Renal cortical epithelial cell (primary cell): Measurements from ENCODE around the gene CDH23. TPM values are rescaled to one million over a fixed set of nuclear protein-coding genes. Genes with fewer than 3 reads are reported as not detected.
A peak's percentile ranks its signal among the peaks of the same experiment; 100 is the strongest.
"Not testable (repeated sequence)": the region's sequence is repeated elsewhere in the genome, so short reads cannot be mapped to it uniquely, and the experiment has no call there.

ENCODE experiments used
- DNase-seq: peaks from one replicate; pipeline ENCODE4 v3.0.0-alpha.2; 2011; ENCODE audit warnings: low read depth
- total RNA-seq: library from RNA; depleted of rRNA; stranded (reverse); fragments of >200 nt; gene quantifications from 2 replicates; pipeline ENCODE4 v1.2.3, GENCODE V29; 2014

The CDH23 gene
- not detected in 2 replicates for total RNA-seq

DNA sequence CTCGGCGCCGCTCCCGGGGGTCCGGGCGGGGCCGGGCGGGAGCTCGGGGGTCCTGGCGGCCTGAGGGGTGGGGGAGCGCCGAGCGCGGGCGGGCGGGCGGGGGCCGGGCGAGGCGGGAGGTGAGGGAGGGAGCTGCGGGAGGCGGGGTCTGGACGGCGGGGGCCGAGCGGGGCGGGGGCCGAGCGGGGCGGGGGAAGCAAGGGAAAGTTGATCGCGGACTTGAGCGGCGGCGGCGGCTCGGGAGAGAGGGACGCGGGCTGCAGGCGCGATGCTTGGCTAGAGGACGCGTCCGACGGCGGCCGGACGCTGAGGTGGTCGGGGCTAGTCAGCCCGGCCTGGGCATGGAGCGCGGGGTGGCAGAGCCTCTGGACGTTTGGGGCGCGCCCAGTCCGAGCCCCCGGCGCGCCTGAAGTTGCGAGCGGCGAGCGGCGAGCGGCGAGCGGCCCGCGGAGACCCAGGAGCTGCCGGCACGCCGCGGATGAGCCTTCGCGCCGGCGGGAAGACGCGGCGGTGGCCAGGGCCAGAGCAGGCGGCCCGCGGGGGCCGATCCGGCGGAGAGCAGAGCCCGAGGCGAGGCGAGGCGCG, at the start of gene CDH23:
Gene CDH23, plus strand, starts transcription at position 210 of the 585 bp plus-strand sequence. CDS start 42,912 bp downstream, outside the sequence.
- no peak for DNase-seq

DNA sequence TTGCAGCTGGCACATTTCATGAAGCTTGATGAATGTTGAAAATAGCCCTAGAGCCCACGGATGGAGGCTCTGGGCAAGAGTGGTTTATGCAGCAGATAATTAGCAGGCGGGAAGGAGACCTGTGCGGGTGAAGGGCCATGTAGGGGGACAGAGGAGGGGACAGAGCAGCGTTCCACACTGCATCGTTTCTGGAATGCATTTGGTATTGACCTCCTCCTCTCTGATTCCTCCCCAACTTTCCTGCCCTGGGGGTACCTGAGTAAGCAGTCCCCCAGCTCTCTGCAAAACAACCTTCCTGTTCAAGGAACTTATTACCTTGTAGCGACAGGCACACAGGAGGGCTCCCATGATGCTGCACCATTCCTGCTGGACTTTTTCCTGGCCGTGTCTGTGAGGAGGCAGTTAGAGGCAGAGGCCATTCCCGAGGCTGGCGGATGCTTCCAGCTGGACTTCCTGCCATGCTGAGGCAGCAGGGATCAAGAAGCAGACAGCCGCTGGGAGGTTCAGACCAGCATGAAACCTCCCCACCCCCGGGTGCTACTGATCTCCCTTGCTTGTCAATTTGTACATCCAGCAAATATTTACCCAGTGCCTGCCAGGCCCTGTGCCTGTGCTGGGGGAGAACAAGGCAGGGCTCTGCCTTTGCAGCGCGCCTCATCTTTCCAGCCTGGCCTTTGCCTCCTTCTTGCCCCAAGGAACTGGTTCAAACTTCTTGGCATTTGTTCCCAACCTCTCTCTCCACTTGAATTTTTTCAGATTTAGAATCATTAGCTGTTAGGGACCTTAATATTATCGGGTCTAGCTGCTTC, 48.9 kb upstream of the CDH23 start:
- DNase-seq, result no peak

GRCh38 chr10:71348850-71349249, 47.9 kb upstream of the CDH23 start:
- DNase-seq, result no peak

- DNase-seq, result peak; percentile 80
These were observed 47.3 kb upstream of the CDH23 start for GRCh38 chr10:71349406-71349805.

DNA sequence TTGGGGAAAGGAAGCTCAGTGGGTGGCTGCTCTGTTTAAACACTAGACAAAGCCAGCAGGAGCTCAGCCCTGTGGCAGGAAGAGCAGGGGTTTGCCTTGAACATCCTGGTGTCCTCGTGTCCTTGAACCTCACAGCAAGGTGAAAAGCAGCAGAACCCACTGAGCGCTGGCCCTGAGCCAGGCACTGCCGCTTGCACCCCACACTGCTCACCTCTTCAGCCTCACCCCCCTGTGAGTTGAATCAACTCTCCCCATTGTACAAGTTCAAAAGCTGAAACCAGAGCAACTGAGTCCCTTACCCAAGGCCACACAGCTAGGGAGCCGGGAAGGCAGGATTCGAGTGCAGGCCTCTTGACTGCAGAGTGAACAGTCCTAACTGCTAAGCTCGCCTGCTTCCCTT, 45.6 kb upstream of the CDH23 start:
- DNase-seq, result no peak

GRCh38 chr10:71351628-71352319, 44.9 kb upstream of the CDH23 start:
- no peak for DNase-seq

- DNase-seq, result no peak
These were observed 43.1 kb upstream of the CDH23 start for GRCh38 chr10:71353639-71354038.

DNA sequence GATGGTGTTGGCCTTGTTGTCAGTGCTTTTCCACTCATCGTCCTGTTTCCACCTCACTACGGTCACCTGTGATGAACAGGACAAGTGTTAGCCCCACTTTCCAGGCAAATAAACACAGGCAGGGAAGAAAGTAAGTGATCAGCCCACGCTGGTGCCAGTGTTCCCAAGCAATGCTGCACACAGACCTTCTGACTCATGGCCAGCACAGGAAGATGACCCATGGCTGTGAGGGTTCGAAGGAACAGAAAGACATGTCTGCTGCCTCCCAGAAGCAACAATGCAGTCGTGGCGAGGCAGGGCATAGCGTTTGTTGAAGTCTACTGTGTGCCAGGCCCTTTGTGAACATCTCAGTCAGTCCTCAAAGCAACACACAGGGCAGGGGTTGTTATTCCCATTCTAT, 41.9 kb upstream of the CDH23 start:
- no peak for DNase-seq

DNA sequence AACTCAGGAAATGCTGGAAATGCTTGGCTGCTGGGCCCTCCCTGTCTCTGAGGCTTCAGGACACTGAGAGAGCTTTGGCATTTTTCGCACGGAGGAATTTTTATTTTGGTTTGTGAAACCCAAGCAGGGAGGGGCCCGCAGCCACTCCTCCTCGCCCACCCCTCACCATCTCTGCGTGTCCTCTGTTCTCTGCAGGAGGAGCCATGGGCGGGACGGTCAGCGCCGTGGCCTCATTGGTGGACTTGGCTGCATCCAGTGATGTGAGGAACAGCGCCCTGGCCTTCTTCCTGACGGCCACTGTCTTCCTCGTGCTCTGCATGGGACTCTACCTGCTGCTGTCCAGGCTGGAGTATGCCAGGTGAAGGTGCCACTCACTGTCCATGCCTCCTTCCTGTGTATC, 40.8 kb upstream of the CDH23 start:
- DNase-seq, result no peak

- no peak for DNase-seq
These were observed 38.9 kb upstream of the CDH23 start for GRCh38 chr10:71357792-71358265.

- DNase-seq, result no peak
These were observed 38.4 kb upstream of the CDH23 start for GRCh38 chr10:71358277-71358676.

DNA sequence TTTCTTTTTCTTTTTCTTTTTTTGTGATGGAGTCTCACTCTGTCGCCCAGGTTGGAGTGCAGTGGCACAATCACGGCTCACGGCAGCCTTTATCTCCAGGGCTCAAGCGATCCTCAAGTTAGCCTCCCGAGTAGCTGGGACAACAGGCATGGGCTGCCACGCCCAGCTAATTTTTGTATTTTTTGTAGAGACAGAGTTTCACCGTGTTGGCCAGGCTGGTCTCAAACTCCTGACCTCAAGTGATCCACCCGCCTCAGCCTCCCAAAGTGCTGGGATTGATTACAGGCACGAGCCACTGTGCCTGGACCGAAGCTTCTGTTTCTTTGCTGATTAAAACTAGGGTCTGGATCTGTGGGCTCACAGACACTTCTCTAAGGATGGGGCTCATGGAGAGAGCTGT, 37.8 kb upstream of the CDH23 start:
- not testable (repeated sequence) for DNase-seq

DNA sequence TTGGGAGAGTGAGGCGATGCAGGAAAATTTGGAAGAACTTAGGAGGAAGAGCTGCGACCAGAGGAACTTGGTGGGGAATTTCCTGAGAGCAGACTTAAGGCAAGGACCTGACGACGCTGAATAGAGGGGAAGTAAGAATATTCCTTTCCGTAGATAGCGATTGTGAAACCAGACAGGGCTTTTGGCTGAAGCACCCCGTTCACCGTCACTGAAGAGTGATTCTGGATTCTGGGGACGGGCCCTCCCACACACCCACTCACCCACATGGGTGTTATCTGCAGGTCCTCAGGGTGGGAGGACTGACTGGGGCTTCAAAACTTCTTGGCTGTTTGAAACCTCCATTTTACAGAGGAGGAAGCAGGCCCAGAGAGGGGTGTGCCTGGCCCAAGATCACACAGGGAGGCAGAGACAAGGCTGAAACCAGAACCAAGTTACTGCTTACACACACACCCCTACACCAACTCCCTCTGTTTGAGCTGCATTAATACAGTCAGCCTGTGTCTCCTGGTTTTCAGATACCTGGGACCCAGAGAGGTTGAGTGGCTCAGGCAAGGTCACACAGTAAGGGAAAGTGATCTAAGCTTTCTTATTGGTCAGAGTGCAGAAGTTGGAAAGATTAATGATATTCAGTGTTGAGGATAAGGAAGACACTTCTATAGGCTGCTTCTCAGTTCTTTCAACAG, 37.2 kb upstream of the CDH23 start:
- DNase-seq, result no peak

GRCh38 chr10:71360735-71361134, 36.0 kb upstream of the CDH23 start:
- no peak for DNase-seq

DNA sequence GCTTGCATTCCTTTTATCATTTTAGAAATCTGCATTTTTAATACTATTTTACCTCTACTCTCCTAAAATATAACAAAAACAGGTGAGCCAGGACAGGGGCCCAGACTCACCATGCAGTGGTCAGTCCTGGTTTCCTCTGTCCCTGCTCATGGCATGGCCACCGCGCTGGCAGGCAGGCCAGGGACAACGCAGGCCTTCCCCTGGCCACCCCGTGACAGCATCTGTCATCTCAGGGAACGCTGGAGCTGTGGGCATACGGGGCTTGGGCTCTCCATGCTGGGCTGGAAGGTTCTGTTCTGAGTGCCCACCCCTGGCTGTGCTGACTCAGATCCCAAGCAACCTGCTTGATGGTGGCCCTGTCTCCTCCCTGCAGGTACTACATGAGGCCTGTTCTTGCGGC, 35.1 kb upstream of the CDH23 start:
- DNase-seq, result no peak

- DNase-seq, result no peak
These were observed 34.6 kb upstream of the CDH23 start for GRCh38 chr10:71362141-71362540.

GRCh38 chr10:71363936-71364335, 32.8 kb upstream of the CDH23 start:
- no peak for DNase-seq

DNA sequence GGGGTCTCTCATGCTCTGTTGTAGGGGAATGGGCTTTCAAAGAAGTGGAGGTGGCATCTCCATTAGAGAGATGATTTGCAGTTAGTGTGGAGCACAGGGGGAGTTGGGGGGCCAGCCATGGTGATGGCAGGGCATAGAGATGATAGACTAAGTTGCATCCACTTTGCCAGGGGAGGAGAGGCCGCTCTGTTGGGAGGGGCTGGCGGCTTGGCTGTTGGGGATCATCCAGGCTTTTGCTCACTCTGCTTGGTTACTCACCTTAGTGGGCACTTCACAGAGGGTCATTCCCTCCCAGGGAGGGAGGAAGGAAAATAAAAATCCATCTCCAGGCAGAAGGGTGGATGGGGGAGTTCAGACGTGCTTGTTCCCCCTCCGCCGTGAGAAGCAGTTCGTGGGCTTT, 31.4 kb upstream of the CDH23 start:
- no peak for DNase-seq

- DNase-seq, result no peak
These were observed 30.0 kb upstream of the CDH23 start for GRCh38 chr10:71366690-71367089.

GRCh38 chr10:71367271-71367670, 29.4 kb upstream of the CDH23 start:
- no peak for DNase-seq

- DNase-seq, result no peak
These were observed 28.5 kb upstream of the CDH23 start for GRCh38 chr10:71368176-71368575.

DNA sequence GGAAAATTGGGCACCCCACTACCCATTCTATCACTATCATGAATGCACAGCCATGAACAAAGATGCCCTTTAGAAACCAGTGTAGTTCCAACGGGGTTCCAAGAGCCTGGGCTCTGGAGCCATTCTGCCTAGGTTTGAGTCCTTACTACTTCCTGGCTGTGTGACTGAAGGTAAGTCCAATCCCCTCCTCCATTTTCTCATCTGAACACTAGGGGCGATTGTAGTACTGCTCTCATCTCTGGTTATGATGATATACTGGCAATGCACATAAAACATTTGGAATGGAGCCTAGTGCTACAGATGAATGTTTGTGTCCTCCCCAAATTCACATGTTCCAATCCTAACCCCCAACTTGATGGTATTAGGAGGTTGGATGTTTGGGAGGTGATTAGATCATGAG, 28.1 kb upstream of the CDH23 start:
- DNase-seq, result no peak
